ENCODE data around the gene EPHA7.

EPHA7 gene

GRCh38 chr6:93419304-93420162 lies at the start of gene EPHA7:
TSS of gene EPHA7 (minus strand) at chr6:93419559. CDS start at chr6:93419341, 218 bp downstream.
- peak; percentile 88 for DNase-seq

- DNase-seq, result no peak
Measured at GRCh38 chr6:93468291-93468690, 48.9 kb upstream of the EPHA7 start.

- DNase-seq, result no peak
Measured at GRCh38 chr6:93454533-93454932, 35.2 kb upstream of the EPHA7 start.

- DNase-seq, result no peak
Measured at GRCh38 chr6:93453956-93454355, 34.6 kb upstream of the EPHA7 start.

- DNase-seq, result no peak
Measured at GRCh38 chr6:93447874-93448273, 28.5 kb upstream of the EPHA7 start.

GRCh38 chr6:93437491-93437890 lies 18.1 kb upstream of the EPHA7 start:
- no peak for DNase-seq

- DNase-seq, result no peak
Measured at GRCh38 chr6:93433592-93433991, 14.2 kb upstream of the EPHA7 start.

GRCh38 chr6:93424303-93425064 lies 5.1 kb upstream of the EPHA7 start:
- DNase-seq, result no peak

- DNase-seq, result peak; percentile 60
Measured at GRCh38 chr6:93423542-93423941, 4.2 kb upstream of the EPHA7 start.

GRCh38 chr6:93420163-93420795 lies 920 bp upstream of the EPHA7 start:
- no peak for DNase-seq

GRCh38 chr6:93418408-93419303 lies 703 bp downstream of the EPHA7 start:
- no peak for DNase-seq

- peak; percentile 30 for DNase-seq
Measured at GRCh38 chr6:93418033-93418407, 1.3 kb downstream of the EPHA7 start.

GRCh38 chr6:93417421-93418013 lies 1.8 kb downstream of the EPHA7 start:
- no peak for DNase-seq

GRCh38 chr6:93416571-93417420 lies 2.6 kb downstream of the EPHA7 start:
- peak; percentile 61 for DNase-seq

GRCh38 chr6:93413190-93413589 lies 6.2 kb downstream of the EPHA7 start:
- DNase-seq, result no peak

GRCh38 chr6:93412452-93412851 lies 6.9 kb downstream of the EPHA7 start:
- DNase-seq, result no peak

GRCh38 chr6:93407186-93407585 lies 12.2 kb downstream of the EPHA7 start:
- DNase-seq, result no peak

- no peak for DNase-seq
Measured at GRCh38 chr6:93403390-93403789, 16.0 kb downstream of the EPHA7 start.

GRCh38 chr6:93398723-93399122 lies 20.6 kb downstream of the EPHA7 start:
- DNase-seq, result no peak

GRCh38 chr6:93394471-93394870 lies 24.9 kb downstream of the EPHA7 start:
- DNase-seq, result no peak

- no peak for DNase-seq
Measured at GRCh38 chr6:93393554-93394074, 25.7 kb downstream of the EPHA7 start.
